Cortex of kidney (tissue), 1 donor: ENCODE data around the gene ZNF496.
"Not testable (repeated sequence)": the region's sequence is repeated elsewhere in the genome, so short reads cannot be mapped to it uniquely, and the experiment has no call there.

Experiments
- DNase-seq: peaks from one replicate; lab custom pipeline; 2025; lab: John Stamatoyannopoulos, UW

The ZNF496 gene

DNA sequence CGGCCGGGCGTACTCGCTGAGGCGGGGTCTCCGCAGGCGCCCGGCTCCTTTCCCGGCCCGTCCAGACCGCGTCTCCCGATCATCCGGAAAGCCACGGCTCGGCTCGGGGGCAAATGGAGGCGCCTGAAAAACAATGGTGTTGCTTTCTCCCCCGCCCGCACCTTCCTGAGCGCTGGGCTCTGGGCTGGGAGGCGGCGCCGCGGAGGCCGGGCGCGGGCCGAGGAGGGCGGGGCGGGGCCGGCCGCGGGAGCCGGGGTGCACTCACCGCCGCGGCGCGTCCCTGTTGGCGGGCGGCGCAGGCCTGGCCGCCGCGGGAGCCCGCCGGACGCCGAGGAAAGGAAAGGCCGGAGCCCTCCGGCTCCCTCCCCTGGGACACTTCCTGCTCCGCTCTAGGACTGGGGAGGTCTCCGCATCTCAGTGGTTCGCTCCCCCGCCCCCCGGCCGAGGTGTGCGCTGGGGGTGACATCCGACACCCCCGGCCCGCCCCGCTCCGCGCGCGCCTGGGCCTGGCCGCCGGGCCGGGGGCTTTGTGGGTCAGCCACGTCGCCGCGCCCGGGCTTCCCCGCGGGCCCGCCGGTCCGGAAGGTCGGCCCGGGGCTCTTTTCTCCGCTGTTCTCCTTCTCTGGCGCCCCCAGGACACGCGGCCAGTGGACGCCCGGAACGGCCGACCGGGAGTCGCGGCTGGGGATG lies at the start of gene ZNF496:
ZNF496 (minus strand) TSS at position 343 of the 690 bp plus-strand sequence. CDS start 2,289 bp downstream, outside the sequence.
- DNase-seq = no peak

DNA sequence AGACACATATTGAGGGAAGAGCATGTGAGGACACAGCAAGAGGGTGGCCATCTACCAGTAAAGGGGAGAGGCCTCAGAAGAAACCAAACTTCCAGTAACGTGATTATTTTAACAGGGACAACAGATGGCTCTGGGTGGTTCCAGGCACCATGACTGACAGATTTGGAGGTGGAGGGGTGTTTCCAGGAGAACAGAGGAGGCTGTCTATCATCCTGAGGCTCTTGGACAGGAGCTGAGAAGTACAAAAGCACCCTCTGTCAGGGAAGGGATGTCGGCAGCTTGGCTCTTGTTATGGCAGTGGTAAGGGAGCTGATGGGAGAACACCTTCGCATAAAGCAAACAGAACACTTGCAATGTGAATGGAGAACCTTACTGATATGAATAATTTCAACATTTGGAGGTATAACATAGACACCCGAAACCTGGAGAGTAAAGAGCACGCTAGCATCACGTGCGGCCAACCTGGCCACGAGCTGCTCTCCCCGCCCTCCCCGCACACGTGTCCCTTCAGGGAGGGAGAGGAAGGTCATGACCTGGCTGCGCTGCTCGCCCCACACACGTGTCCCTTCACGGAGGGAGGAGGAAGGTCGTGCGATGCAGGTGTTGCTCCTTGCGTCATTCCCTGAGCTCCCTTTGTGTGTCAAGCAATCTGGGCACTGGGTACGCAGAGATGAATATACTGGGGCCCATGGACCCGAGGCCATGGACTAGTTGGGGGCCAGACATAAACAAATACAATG lies 46.8 kb upstream of the ZNF496 start:
- no peak for DNase-seq

GRCh38 chr1:247377656-247378055 lies 46.0 kb upstream of the ZNF496 start:
- DNase-seq = not testable (repeated sequence)

GRCh38 chr1:247376659-247377058 lies 45.0 kb upstream of the ZNF496 start:
- no peak for DNase-seq

DNA sequence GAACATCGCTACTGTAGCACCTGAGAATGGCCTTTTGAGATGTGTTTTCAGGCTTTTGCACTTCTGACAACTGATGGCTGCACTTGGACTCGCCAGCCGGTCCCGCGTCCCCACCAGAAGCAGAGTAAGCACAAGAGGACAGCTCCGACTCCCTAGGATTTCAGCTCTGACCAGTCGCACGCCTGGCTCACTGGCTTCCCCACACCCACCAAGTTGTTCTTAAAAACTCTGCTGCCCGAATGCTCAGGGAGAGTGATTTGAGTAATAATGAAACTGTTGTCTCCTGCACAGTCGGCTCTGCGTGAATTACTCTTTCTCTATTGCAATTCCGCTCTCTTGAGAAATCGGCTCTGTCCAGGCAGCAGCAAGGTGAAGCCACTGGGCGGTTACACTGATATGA lies 44.1 kb upstream of the ZNF496 start:
- DNase-seq = no peak

- DNase-seq = not testable (repeated sequence)
Measured at GRCh38 chr1:247374651-247375334, 43.1 kb upstream of the ZNF496 start.

DNA sequence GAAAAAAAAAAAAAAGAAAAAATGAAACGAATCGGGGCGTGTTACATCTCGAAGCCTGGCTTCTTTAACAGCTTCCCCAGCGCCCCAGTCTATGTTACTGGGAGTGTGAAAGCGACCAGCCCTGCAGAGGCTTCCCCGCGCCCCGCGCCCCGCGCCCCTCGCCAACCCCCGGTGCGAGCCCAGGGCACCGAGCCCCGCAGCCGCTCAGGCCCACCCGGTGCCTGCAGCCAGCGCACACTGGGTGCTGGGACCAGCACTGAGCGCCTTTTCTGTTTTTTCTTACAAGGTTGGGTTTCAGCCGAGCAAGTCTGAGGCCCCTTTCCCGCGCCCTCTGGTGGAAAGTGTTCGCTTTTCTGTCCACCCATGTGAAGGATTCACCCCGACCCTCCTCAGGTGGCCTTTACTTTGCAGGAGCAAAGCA lies 42.1 kb upstream of the ZNF496 start:
- no peak for DNase-seq

- no peak for DNase-seq
Measured at GRCh38 chr1:247371801-247372259, 40.2 kb upstream of the ZNF496 start.

- DNase-seq = no peak
Measured at GRCh38 chr1:247370786-247371732, 39.4 kb upstream of the ZNF496 start.

- no peak for DNase-seq
Measured at GRCh38 chr1:247368490-247369145, 37.0 kb upstream of the ZNF496 start.

DNA sequence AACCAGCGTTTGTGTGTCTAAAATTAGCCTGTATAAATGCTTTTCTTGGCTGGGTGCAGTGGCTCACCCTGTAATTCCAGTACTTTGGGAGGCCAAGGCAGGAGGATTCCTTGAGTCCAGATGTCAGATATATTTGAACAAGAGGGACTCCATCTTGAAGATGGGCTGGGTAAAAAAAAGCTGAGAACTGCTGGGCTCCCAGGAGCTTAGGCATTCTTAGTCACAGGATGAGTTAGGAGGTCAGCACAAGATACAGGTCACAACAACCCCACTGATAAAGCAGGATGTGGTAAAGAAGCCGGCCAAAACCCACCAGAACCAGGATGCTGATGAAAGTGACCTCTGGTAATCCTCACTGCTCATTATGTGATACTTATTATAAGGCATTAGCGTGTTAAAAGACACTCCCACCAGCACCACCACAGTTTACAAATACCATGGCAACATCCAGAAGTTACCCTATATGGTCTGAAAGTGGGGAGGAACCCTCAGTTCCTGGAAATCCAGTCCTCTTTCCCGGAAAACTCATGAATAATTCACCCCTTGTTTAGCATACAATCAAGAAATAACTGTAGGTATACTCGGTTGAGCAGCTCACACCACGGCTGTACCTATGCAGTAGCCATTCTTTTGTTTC lies 36.2 kb upstream of the ZNF496 start:
- no peak for DNase-seq

DNA sequence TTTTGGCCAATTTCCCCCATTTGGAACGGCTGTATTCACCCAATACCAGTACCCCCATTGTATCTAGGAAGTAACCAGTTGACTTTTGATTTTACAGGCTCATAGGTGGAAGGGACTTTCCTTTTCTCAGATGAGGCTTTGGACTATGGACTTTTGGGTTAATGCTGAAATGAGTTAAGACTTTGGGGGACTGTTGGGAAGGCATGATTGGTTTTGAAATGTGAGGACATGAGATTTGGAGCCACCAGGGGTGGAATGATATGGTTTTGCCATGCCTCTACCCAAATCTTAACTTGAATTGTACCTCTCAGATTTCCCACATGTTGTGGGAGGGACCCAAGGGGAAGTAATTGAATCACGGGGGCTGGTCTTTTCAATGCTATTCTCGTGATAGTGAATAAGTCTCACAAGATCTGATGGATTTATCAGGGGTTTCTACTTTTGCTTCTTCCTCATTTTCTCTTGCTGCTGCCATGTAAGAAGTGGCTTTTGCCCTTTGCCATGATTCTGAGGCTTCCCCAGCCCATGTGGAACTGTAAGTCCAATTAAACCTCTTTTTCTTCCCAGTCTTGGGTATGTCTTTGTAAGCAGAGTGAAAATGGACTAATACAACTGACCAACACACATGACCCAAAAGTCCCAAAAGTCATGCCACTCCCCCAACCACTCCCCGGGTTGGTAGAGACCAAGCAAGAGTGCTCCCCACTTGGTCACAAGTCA lies 35.4 kb upstream of the ZNF496 start:
- DNase-seq = no peak

- not testable (repeated sequence) for DNase-seq
Measured at GRCh38 chr1:247366345-247366744, 34.7 kb upstream of the ZNF496 start.

DNA sequence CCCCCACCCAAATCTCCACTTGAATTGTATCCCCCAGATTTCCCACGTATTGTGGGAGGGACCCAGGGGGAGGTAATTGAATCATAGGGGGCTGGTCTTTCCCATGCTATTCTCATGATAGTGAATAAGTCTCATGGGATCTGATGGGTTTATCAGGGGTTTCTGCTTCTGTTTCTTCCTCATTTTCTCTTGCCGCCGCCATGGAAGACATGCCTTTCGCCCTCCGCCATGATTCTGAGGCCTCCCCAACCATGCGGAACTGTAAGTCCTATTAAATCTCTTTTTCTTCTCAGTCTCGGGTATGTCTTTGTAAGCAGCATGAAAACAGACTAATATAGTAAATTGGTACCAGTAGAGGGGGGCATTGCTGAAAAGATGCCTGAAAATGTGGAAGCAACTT lies 33.4 kb upstream of the ZNF496 start:
- DNase-seq = no peak

GRCh38 chr1:247363000-247363399 lies 31.3 kb upstream of the ZNF496 start:
- DNase-seq = not testable (repeated sequence)

- no peak for DNase-seq
Measured at GRCh38 chr1:247362153-247362552, 30.5 kb upstream of the ZNF496 start.

- DNase-seq = no peak
Measured at GRCh38 chr1:247360991-247361731, 29.5 kb upstream of the ZNF496 start.

- DNase-seq = no peak
Measured at GRCh38 chr1:247360116-247360898, 28.6 kb upstream of the ZNF496 start.
